Measurements from ENCODE around the gene ITPRID2.

The ITPRID2 gene

DNA sequence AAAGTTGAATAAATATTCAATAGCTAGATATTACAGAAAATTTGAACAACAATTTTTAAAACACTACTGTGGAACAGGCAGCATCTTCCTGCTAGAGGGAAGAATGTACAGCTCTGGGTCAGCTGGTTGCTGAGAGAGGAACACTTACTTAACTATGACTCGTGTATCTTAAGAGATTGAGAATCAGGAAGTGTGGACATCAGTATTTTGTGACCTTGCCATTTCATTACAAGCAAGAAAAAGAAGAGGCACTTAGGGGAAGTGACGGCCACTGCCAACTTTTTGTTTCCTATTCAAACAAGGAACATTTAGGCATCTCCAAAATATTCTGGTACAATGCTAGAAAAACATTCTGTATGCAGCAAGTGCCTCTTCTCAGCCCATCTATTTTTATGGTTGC lies 45.9 kb downstream of the ITPRID2 start:
- Histone ChIP-seq H3K36me3 (replicated peaks; ENCODE audit: low read depth, low read length) (no peaks in the 10 kb centered on the region), H3K27ac (ENCODE audit: low read length) (no peak overlapping the region), H4K20me1 (ENCODE audit: insufficient read depth, low read length) (no peaks in the 10 kb centered on the region), H3K4me3 (ENCODE audit: low read length) (no peak overlapping the region), H3K9ac (ENCODE audit: low read length) (no peak overlapping the region), H3K79me2 (ENCODE audit: low read length) (no peaks in the 10 kb centered on the region), H3K4me1 (ENCODE audit: low read length) (peaks cover 21% of the 10 kb centered on the region), H2AFZ (ENCODE audit: low read depth, low read length) (no peak overlapping the region), H3K4me2 (ENCODE audit: low read length) (0 out of 2 replicates have a peak overlapping the region, but pooled peaks have one; percentile 1), H3K9me3 (ENCODE audit: insufficient read depth, low read length) (no peaks in the 10 kb centered on the region), H3K27me3 (ENCODE audit: low read depth, low read length) (no peaks in the 10 kb centered on the region)
- TF ChIP-seq EZH2phosphoT487 (IDR thresholded peaks at IDR 0.05; ENCODE audit: low read depth) = no peak
- TF ChIP-seq, protein P1, sequence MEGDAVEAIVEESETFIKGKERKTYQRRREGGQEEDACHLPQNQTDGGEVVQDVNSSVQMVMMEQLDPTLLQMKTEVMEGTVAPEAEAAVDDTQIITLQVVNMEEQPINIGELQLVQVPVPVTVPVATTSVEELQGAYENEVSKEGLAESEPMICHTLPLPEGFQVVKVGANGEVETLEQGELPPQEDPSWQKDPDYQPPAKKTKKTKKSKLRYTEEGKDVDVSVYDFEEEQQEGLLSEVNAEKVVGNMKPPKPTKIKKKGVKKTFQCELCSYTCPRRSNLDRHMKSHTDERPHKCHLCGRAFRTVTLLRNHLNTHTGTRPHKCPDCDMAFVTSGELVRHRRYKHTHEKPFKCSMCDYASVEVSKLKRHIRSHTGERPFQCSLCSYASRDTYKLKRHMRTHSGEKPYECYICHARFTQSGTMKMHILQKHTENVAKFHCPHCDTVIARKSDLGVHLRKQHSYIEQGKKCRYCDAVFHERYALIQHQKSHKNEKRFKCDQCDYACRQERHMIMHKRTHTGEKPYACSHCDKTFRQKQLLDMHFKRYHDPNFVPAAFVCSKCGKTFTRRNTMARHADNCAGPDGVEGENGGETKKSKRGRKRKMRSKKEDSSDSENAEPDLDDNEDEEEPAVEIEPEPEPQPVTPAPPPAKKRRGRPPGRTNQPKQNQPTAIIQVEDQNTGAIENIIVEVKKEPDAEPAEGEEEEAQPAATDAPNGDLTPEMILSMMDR (IDR thresholded peaks at IDR 0.05; ENCODE audit: low read depth, low read length) = no peak

DNA sequence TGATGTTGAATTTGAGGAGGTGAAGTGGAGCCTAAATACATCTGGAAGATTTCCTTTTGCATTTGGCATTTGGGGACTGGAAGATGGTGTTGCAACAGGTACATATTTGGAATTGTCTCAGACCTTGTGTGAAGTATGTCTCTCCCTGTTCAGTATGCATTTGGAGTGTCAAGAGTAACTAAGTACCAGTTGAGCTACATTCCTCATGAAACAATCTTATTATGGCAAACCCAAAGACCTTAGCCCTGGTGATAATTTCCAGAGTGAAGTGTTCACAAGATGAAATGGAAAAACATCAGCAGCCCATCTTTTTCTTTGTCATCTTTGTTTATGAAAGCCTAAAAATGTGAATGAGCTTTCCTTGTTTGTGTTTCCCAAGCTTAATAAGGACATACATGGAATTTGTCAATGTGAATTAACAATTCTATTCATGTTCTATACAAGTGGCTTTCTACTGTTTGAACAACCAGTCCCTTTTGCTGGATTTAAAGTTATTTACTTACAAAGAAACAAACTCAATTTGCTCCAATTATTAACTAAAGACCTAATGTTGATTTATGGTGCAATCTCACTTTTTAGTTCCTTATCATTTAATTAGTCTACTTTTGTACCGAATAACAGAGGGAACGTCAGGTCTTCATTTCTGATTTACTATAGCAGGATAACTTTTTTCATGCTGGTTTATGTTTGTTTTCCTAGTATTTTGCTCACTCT lies 52.0 kb downstream of the ITPRID2 start:
- H3K27me3 ChIP-seq (ENCODE audit: low read depth, low read length) = no peaks in the 10 kb centered on the region
- H3K27ac ChIP-seq (ENCODE audit: low read length) = no peak overlapping the region
- H3K36me3 ChIP-seq (replicated peaks; ENCODE audit: low read depth, low read length) = no peaks in the 10 kb centered on the region
- H3K4me2 ChIP-seq (ENCODE audit: low read length) = no peak overlapping the region
- H3K9me3 ChIP-seq (ENCODE audit: insufficient read depth, low read length) = no peaks in the 10 kb centered on the region
- no peaks in the 10 kb centered on the region for H3K79me2 ChIP-seq (ENCODE audit: low read length)
- peaks cover 8% of the 10 kb centered on the region for H3K4me1 ChIP-seq (ENCODE audit: low read length)
- TF ChIP-seq EZH2phosphoT487 (IDR thresholded peaks at IDR 0.05; ENCODE audit: low read depth) = no peak
- TF ChIP-seq, protein P1 (IDR thresholded peaks at IDR 0.05; ENCODE audit: low read depth, low read length) = no peak
- no peaks in the 10 kb centered on the region for H4K20me1 ChIP-seq (ENCODE audit: insufficient read depth, low read length)
- no peak overlapping the region for H2AFZ ChIP-seq (ENCODE audit: low read depth, low read length)
- no peak overlapping the region for H3K4me3 ChIP-seq (ENCODE audit: low read length)
- no peak overlapping the region for H3K9ac ChIP-seq (ENCODE audit: low read length)

DNA sequence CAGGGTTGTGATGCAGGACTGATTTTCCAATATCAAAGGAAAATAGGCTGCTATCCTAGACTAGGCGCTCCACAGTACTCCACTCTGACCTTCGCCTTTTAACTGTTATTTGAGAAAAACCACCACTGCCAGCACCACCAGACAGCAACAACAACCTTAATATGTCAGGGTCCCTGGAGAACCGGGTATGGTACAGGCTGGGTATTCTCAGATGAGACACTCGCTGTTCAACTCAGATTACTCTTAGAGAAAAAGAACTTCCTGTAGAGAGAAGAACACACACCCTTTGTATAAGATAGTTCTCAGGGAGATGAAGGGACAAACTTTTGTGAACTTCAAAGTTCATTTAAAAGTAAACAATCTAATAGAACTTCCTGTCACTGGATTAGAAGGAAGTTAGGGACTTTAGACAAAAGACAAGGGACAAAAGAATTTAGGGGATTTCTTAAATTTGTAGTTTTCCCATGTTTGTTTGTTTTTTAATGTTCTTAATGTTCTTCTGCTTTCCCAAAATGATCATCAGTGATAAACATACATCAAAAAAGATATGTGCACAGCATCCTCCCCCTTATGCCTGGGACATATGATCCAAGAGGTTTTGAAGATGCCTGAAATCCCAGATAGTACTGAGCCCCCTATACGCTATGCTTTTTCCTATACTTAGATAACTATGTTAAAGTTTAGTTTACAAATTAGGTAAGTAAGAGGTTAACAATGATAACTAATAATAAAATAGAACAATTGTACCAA lies 52.8 kb downstream of the ITPRID2 start:
- H4K20me1 ChIP-seq (ENCODE audit: insufficient read depth, low read length) = no peaks in the 10 kb centered on the region
- no peaks in the 10 kb centered on the region for H3K27me3 ChIP-seq (ENCODE audit: low read depth, low read length)
- no peak overlapping the region for H3K9ac ChIP-seq (ENCODE audit: low read length)
- H3K27ac ChIP-seq (ENCODE audit: low read length) = no peak overlapping the region
- no peaks in the 10 kb centered on the region for H3K36me3 ChIP-seq (replicated peaks; ENCODE audit: low read depth, low read length)
- TF ChIP-seq EZH2phosphoT487 (IDR thresholded peaks at IDR 0.05; ENCODE audit: low read depth) = no peak
- TF ChIP-seq, protein P1 (IDR thresholded peaks at IDR 0.05; ENCODE audit: low read depth, low read length) = no peak
- H3K4me3 ChIP-seq (ENCODE audit: low read length) = no peak overlapping the region
- H3K79me2 ChIP-seq (ENCODE audit: low read length) = no peaks in the 10 kb centered on the region
- no peak overlapping the region for H3K4me2 ChIP-seq (ENCODE audit: low read length)
- H3K4me1 ChIP-seq (ENCODE audit: low read length) = peaks cover 8% of the 10 kb centered on the region
- no peaks in the 10 kb centered on the region for H3K9me3 ChIP-seq (ENCODE audit: insufficient read depth, low read length)
- no peak overlapping the region for H2AFZ ChIP-seq (ENCODE audit: low read depth, low read length)

DNA sequence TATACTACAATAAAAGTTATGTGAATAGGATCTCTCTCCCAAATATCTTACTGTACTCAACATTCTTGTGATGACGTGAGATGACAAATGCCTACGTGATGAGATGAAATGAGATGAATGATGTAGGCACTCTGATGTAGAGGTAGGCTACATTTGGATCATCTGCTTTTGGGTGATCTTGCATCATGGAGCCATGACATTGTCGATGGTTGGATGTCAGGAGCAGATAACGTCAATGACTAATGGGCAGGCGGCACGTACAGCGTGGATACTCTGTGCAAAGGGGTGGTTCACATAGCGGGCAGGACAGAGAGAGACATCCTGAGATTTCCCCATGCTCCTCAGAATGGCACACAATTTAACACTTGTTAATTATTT lies 53.4 kb downstream of the ITPRID2 start:
- no peak overlapping the region for H3K4me2 ChIP-seq (ENCODE audit: low read length)
- TF ChIP-seq, protein P1 (IDR thresholded peaks at IDR 0.05; ENCODE audit: low read depth, low read length) = no peak
- TF ChIP-seq EZH2phosphoT487 (IDR thresholded peaks at IDR 0.05; ENCODE audit: low read depth) = no peak
- H3K36me3 ChIP-seq (replicated peaks; ENCODE audit: low read depth, low read length) = no peaks in the 10 kb centered on the region
- no peak overlapping the region for H3K27ac ChIP-seq (ENCODE audit: low read length)
- peaks cover 8% of the 10 kb centered on the region for H3K4me1 ChIP-seq (ENCODE audit: low read length)
- no peaks in the 10 kb centered on the region for H3K27me3 ChIP-seq (ENCODE audit: low read depth, low read length)
- H2AFZ ChIP-seq (ENCODE audit: low read depth, low read length) = no peak overlapping the region
- H3K79me2 ChIP-seq (ENCODE audit: low read length) = no peaks in the 10 kb centered on the region
- no peak overlapping the region for H3K9ac ChIP-seq (ENCODE audit: low read length)
- no peaks in the 10 kb centered on the region for H3K9me3 ChIP-seq (ENCODE audit: insufficient read depth, low read length)
- H3K4me3 ChIP-seq (ENCODE audit: low read length) = no peak overlapping the region
- H4K20me1 ChIP-seq (ENCODE audit: insufficient read depth, low read length) = no peaks in the 10 kb centered on the region
